ENCODE data around the gene PKHD1.
A peak's percentile ranks its signal among the peaks of the same experiment; 100 is the strongest.
"Not testable (repeated sequence)": the region's sequence is repeated elsewhere in the genome, so short reads cannot be mapped to it uniquely, and the experiment has no call there.

Gene PKHD1

GRCh38 chr6:51976374-51976773, 111.0 kb downstream of the PKHD1 start:
- DNase-seq: no peak

- no peak for DNase-seq
These were observed 114.8 kb downstream of the PKHD1 start for GRCh38 chr6:51972659-51973058.

- no peak for DNase-seq
These were observed 119.1 kb downstream of the PKHD1 start for GRCh38 chr6:51968265-51968664.

GRCh38 chr6:51965222-51965801, 122.1 kb downstream of the PKHD1 start:
- no peak for DNase-seq

- no peak for DNase-seq
These were observed 123.4 kb downstream of the PKHD1 start for GRCh38 chr6:51963980-51964379.

GRCh38 chr6:51962354-51962753, 125.1 kb downstream of the PKHD1 start:
- DNase-seq: no peak

GRCh38 chr6:51960419-51960818, 127.0 kb downstream of the PKHD1 start:
- DNase-seq: no peak

GRCh38 chr6:51959744-51960383, 127.5 kb downstream of the PKHD1 start:
- peak; percentile 77 for DNase-seq

- no peak for DNase-seq
These were observed 132.7 kb downstream of the PKHD1 start for GRCh38 chr6:51954681-51955080.

GRCh38 chr6:51953246-51953645, 134.2 kb downstream of the PKHD1 start:
- no peak for DNase-seq

GRCh38 chr6:51951924-51952323, 135.5 kb downstream of the PKHD1 start:
- DNase-seq: no peak

GRCh38 chr6:51949526-51949925, 137.9 kb downstream of the PKHD1 start:
- DNase-seq: no peak

GRCh38 chr6:51939695-51940094, 147.7 kb downstream of the PKHD1 start:
- DNase-seq: not testable (repeated sequence)

GRCh38 chr6:51936531-51937290, 150.7 kb downstream of the PKHD1 start:
- DNase-seq: no peak

- peak; percentile 30 for DNase-seq
These were observed 153.3 kb downstream of the PKHD1 start for GRCh38 chr6:51934098-51934497.

- no peak for DNase-seq
These were observed 154.5 kb downstream of the PKHD1 start for GRCh38 chr6:51932956-51933355.

- DNase-seq: no peak
These were observed 156.8 kb downstream of the PKHD1 start for GRCh38 chr6:51930602-51931001.

GRCh38 chr6:51929934-51930574, 157.4 kb downstream of the PKHD1 start:
- DNase-seq: no peak

GRCh38 chr6:51928320-51928719, 159.1 kb downstream of the PKHD1 start:
- DNase-seq: no peak

- DNase-seq: no peak
These were observed 160.0 kb downstream of the PKHD1 start for GRCh38 chr6:51927450-51927849.

GRCh38 chr6:51926125-51926524, 161.3 kb downstream of the PKHD1 start:
- DNase-seq: no peak

GRCh38 chr6:51922479-51922878, 164.9 kb downstream of the PKHD1 start:
- DNase-seq: not testable (repeated sequence)

- not testable (repeated sequence) for DNase-seq
These were observed 169.1 kb downstream of the PKHD1 start for GRCh38 chr6:51918347-51918746.

GRCh38 chr6:51915098-51915497, 172.3 kb downstream of the PKHD1 start:
- no peak for DNase-seq
